Brain microvascular endothelial cell (primary cell): ENCODE results near the gene KRTAP10-4.

Experiments used
- DNase-seq: peaks from one replicate; pipeline ENCODE4 v3.0.0-alpha.2; 2020
- H3K27ac ChIP-seq: fragments of 250-450 bp; sonication (Bioruptor Pico); 2 replicates; pipeline ENCODE4 v1.5.1; 2020; ENCODE audit warnings: mild to moderate bottlenecking, moderate library complexity
- H3K27me3 ChIP-seq: fragments of 250-450 bp; sonication (Bioruptor Pico); replicated peaks from 2 replicates; pipeline ENCODE4 v1.5.1; 2020; ENCODE audit warnings: mild to moderate bottlenecking
- H3K36me3 ChIP-seq: fragments of 250-450 bp; sonication (Bioruptor Pico); replicated peaks from 2 replicates; pipeline ENCODE4 v1.5.1; 2020; ENCODE audit warnings: mild to moderate bottlenecking
- H3K4me3 ChIP-seq: 2 replicates; pipeline ENCODE4 v1.5.1; 2011; ENCODE audit warnings: low read depth, mild to moderate bottlenecking, control low read depth, low read length, moderate library complexity
- CTCF ChIP-seq: IDR thresholded peaks from 2 replicates; pipeline ENCODE4 v1.5.1; 2011; ENCODE audit warnings: low read depth, mild to moderate bottlenecking, moderate library complexity, low read length, control low read depth, inconsistent platforms; ENCODE audit errors: missing control alignments
- in situ Hi-C: cut with HindIII; loops from 2 replicates; pipeline ENCODE4 v1.10.0; 2017; ENCODE audit warnings: low sequenced_read_pairs, low pct_ligation_motif_present

Gene KRTAP10-4

GRCh38 chr21:44615466-44615865 lies 41.9 kb downstream of the KRTAP10-4 start:
- TF ChIP-seq CTCF: no peak
- in situ Hi-C loops: no loop called here
- no peak overlapping the region for H3K27ac ChIP-seq
- no peaks in the 10 kb centered on the region for H3K36me3 ChIP-seq
- no peak for DNase-seq
- H3K4me3 ChIP-seq: no peak overlapping the region
- no peaks in the 10 kb centered on the region for H3K27me3 ChIP-seq

GRCh38 chr21:44615911-44616590 lies 42.5 kb downstream of the KRTAP10-4 start:
- Histone ChIP-seq H3K4me3 (no peak overlapping the region), H3K36me3 (no peaks in the 10 kb centered on the region)
- in situ Hi-C loops: no loop called here

GRCh38 chr21:44616591-44616926 lies 43.0 kb downstream of the KRTAP10-4 start:
- no peak for DNase-seq
- in situ Hi-C loops: no loop called here
- Histone ChIP-seq H3K27ac (no peak overlapping the region), H3K27me3 (no peaks in the 10 kb centered on the region), H3K4me3 (no peak overlapping the region), H3K36me3 (no peaks in the 10 kb centered on the region)
- TF ChIP-seq CTCF: no peak

More at GRCh38 chr21:44615911-44616590, 42.5 kb downstream of the KRTAP10-4 start:
- TF ChIP-seq CTCF: no peak
- Histone ChIP-seq H3K27ac (no peak overlapping the region), H3K27me3 (no peaks in the 10 kb centered on the region)
- DNase-seq: no peak

- H3K4me3 ChIP-seq: no peak overlapping the region
- no peak for DNase-seq
- H3K27me3 ChIP-seq: no peaks in the 10 kb centered on the region
- no peak overlapping the region for H3K27ac ChIP-seq
- no peaks in the 10 kb centered on the region for H3K36me3 ChIP-seq
- in situ Hi-C loops: no loop called here
- no peak for TF ChIP-seq CTCF
Measured at GRCh38 chr21:44617071-44617501, 43.6 kb downstream of the KRTAP10-4 start.

- Histone ChIP-seq H3K36me3 (no peaks in the 10 kb centered on the region), H3K27ac (no peak overlapping the region), H3K27me3 (no peaks in the 10 kb centered on the region), H3K4me3 (no peak overlapping the region)
- peak; percentile 14 for TF ChIP-seq CTCF
- in situ Hi-C loops: no loop called here
- peak; percentile 7 for DNase-seq
Measured at GRCh38 chr21:44618504-44618903, 45.0 kb downstream of the KRTAP10-4 start.

- H3K27ac ChIP-seq: no peak overlapping the region
- in situ Hi-C loops: no loop called here
- no peaks in the 10 kb centered on the region for H3K36me3 ChIP-seq
- H3K27me3 ChIP-seq: no peaks in the 10 kb centered on the region
- no peak for TF ChIP-seq CTCF
- H3K4me3 ChIP-seq: no peak overlapping the region
- no peak for DNase-seq
Measured at GRCh38 chr21:44618909-44619308, 45.4 kb downstream of the KRTAP10-4 start.
